Measurements from ENCODE around the gene IL15RA.

The IL15RA gene

GRCh38 chr10:6023661-6024333, 46.5 kb upstream of the IL15RA start:
- peaks cover 6% of the 10 kb centered on the region for H3K27me3 ChIP-seq (ENCODE audit: insufficient read depth, low read length, poor library complexity)
- H3K27ac ChIP-seq (ENCODE audit: low read length) = no peak overlapping the region
- no peak overlapping the region for H3K9ac ChIP-seq (ENCODE audit: low read depth, low read length)
- no peak overlapping the region for H3K4me2 ChIP-seq (ENCODE audit: insufficient read depth, low read length)
- H3K4me1 ChIP-seq (ENCODE audit: insufficient read depth, low read length) = no peaks in the 10 kb centered on the region
- TF ChIP-seq CTCF (IDR thresholded peaks at IDR 0.05; ENCODE audit: borderline replicate concordance, extremely low read depth, low read length, poor library complexity, severe bottlenecking) = no peak
- TF ChIP-seq EZH2 (IDR thresholded peaks at IDR 0.05; ENCODE audit: borderline replicate concordance, low read depth, low read length, severe bottlenecking) = no peak
- no peaks in the 10 kb centered on the region for H4K20me1 ChIP-seq (ENCODE audit: insufficient read depth, low read length)
- H3K9me3 ChIP-seq (ENCODE audit: insufficient read depth, low read length, severe bottlenecking) = no peaks in the 10 kb centered on the region
- no peak overlapping the region for H3K4me3 ChIP-seq (ENCODE audit: low read depth in 1 of 2, low read length in 2 of 2)
- ATAC-seq (ENCODE audit: insufficient read depth, low read depth) = no peak
- H2AFZ ChIP-seq (ENCODE audit: low read depth, low read length) = no peak overlapping the region
- no peaks in the 10 kb centered on the region for H3K79me2 ChIP-seq (ENCODE audit: insufficient read depth, low read length)
- no peaks in the 10 kb centered on the region for H3K36me3 ChIP-seq (ENCODE audit: insufficient read depth, low read length)
- DNase-seq = no peak

GRCh38 chr10:6022660-6023059, 45.3 kb upstream of the IL15RA start:
- Histone ChIP-seq H3K27me3 (ENCODE audit: insufficient read depth, low read length, poor library complexity) (peaks cover 1% of the 10 kb centered on the region), H4K20me1 (ENCODE audit: insufficient read depth, low read length) (no peaks in the 10 kb centered on the region), H3K4me1 (ENCODE audit: insufficient read depth, low read length) (no peaks in the 10 kb centered on the region), H3K9ac (ENCODE audit: low read depth, low read length) (no peak overlapping the region), H3K36me3 (ENCODE audit: insufficient read depth, low read length) (no peaks in the 10 kb centered on the region), H3K79me2 (ENCODE audit: insufficient read depth, low read length) (no peaks in the 10 kb centered on the region), H3K4me2 (ENCODE audit: insufficient read depth, low read length) (no peak overlapping the region), H2AFZ (ENCODE audit: low read depth, low read length) (no peak overlapping the region), H3K27ac (ENCODE audit: low read length) (no peak overlapping the region), H3K9me3 (ENCODE audit: insufficient read depth, low read length, severe bottlenecking) (no peaks in the 10 kb centered on the region), H3K4me3 (ENCODE audit: low read depth in 1 of 2, low read length in 2 of 2) (no peak overlapping the region)
- DNase-seq (no peak), ATAC-seq (ENCODE audit: insufficient read depth, low read depth) (no peak)
- no peak for TF ChIP-seq CTCF (IDR thresholded peaks at IDR 0.05; ENCODE audit: borderline replicate concordance, extremely low read depth, low read length, poor library complexity, severe bottlenecking)
- no peak for TF ChIP-seq EZH2 (IDR thresholded peaks at IDR 0.05; ENCODE audit: borderline replicate concordance, low read depth, low read length, severe bottlenecking)

- Histone ChIP-seq H3K36me3 (ENCODE audit: insufficient read depth, low read length) (no peaks in the 10 kb centered on the region), H3K27me3 (ENCODE audit: insufficient read depth, low read length, poor library complexity) (no peaks in the 10 kb centered on the region), H3K4me2 (ENCODE audit: insufficient read depth, low read length) (no peak overlapping the region), H3K9ac (ENCODE audit: low read depth, low read length) (no peak overlapping the region), H3K9me3 (ENCODE audit: insufficient read depth, low read length, severe bottlenecking) (no peaks in the 10 kb centered on the region), H3K79me2 (ENCODE audit: insufficient read depth, low read length) (no peaks in the 10 kb centered on the region), H3K27ac (ENCODE audit: low read length) (no peak overlapping the region), H4K20me1 (ENCODE audit: insufficient read depth, low read length) (no peaks in the 10 kb centered on the region), H3K4me1 (ENCODE audit: insufficient read depth, low read length) (no peaks in the 10 kb centered on the region), H3K4me3 (ENCODE audit: low read depth in 1 of 2, low read length in 2 of 2) (no peak overlapping the region), H2AFZ (ENCODE audit: low read depth, low read length) (no peak overlapping the region)
- no peak for TF ChIP-seq EZH2 (IDR thresholded peaks at IDR 0.05; ENCODE audit: borderline replicate concordance, low read depth, low read length, severe bottlenecking)
- DNase-seq = no peak
- no peak for ATAC-seq (ENCODE audit: insufficient read depth, low read depth)
These were observed 43.5 kb upstream of the IL15RA start for GRCh38 chr10:6020826-6021225.

GRCh38 chr10:6019796-6020195, 42.5 kb upstream of the IL15RA start:
- Histone ChIP-seq H4K20me1 (ENCODE audit: insufficient read depth, low read length) (no peaks in the 10 kb centered on the region), H2AFZ (ENCODE audit: low read depth, low read length) (no peak overlapping the region), H3K79me2 (ENCODE audit: insufficient read depth, low read length) (no peaks in the 10 kb centered on the region), H3K4me2 (ENCODE audit: insufficient read depth, low read length) (no peak overlapping the region), H3K36me3 (ENCODE audit: insufficient read depth, low read length) (no peaks in the 10 kb centered on the region), H3K9me3 (ENCODE audit: insufficient read depth, low read length, severe bottlenecking) (no peaks in the 10 kb centered on the region), H3K27me3 (ENCODE audit: insufficient read depth, low read length, poor library complexity) (no peaks in the 10 kb centered on the region), H3K9ac (ENCODE audit: low read depth, low read length) (no peak overlapping the region), H3K4me3 (ENCODE audit: low read depth in 1 of 2, low read length in 2 of 2) (no peak overlapping the region), H3K27ac (ENCODE audit: low read length) (no peak overlapping the region), H3K4me1 (ENCODE audit: insufficient read depth, low read length) (no peaks in the 10 kb centered on the region)
- DNase-seq (no peak), ATAC-seq (ENCODE audit: insufficient read depth, low read depth) (no peak)
- TF ChIP-seq CTCF (IDR thresholded peaks at IDR 0.05; ENCODE audit: borderline replicate concordance, extremely low read depth, low read length, poor library complexity, severe bottlenecking) = no peak
- no peak for TF ChIP-seq EZH2 (IDR thresholded peaks at IDR 0.05; ENCODE audit: borderline replicate concordance, low read depth, low read length, severe bottlenecking)
